ENCODE results near the gene PLEKHG7.

Gene PLEKHG7

DNA sequence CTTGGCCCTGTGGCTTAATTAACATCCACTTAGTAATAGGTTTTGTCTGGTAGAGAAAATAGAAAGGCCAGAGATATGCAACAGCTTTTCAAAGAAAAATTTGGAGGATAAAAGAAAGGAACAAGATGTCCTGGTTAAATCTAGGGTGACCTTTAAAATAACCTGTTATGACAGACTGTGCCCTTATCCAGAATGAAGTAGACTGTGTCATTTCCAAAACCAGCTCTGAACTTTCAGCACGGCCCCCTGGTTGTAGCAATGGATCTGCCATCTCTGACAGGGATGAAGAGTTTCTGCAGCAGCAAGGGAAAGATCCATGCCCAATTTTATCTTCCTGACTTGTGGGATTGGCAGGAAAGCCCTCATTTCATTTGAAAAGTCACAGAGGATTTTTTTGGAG is 5.1 kb downstream of the PLEKHG7 start:
- no peak for DNase-seq

DNA sequence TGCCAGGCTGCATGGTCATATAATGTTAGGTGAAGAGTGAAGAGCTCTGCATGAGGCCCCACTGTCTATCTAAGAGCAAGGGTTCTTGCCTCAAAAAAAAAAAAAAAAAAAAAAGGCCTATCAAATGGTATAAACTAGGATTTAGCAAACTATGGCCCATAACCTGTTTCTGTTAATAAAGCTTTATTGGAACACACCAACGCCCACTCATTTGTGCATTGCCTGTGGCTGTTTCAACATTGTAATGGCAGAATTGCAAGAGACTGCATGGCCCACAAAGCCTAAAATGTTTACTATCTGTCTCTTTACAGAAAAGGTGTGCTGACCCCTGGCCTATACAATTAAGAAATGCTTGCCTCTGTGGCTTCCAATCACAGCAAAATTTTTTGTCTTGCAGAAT is 12.8 kb downstream of the PLEKHG7 start:
- DNase-seq = no peak

DNA sequence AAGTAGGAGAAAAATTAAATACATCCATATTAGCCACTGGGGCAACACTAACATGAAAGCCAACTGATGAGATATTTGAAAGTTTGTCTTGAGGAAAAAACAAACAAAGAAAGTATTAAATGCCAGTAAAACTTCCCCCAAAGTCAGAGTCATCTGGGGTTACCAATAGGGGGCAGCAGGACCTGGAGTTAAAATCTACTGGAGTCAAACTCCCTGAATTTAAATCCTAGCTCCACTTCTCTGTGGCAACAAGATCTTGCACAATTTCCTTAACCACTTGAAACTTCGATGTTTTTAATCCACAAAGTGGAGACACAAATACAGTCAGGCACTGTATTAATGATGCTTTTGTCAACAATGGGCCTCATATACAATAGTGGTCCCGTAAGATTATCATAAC is 14.4 kb downstream of the PLEKHG7 start:
- DNase-seq = no peak

DNA sequence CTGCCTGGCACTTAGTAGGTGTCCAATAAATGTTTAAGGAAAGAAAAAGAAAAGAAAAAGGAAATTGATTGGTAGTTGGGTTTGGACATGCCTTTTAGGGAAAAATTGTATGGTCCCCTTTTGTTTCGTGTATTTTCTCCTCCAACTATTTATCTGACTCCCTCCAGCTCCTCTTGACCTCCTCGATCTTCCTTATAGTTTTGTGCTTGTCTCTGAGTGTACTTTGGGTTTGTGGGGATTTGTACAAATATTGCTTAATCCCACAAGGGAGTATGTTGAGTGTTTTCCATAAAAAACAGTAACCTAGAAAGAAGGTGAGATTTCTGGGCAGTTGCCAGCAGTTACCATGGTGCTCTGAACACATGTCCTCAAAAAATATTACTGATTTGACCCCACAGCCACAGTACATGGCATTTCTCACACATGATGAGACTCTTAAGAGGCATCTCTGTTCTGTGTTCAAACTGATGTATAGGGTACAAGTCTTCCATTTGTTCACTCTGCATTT is 15.7 kb downstream of the PLEKHG7 start:
- DNase-seq = no peak

DNA sequence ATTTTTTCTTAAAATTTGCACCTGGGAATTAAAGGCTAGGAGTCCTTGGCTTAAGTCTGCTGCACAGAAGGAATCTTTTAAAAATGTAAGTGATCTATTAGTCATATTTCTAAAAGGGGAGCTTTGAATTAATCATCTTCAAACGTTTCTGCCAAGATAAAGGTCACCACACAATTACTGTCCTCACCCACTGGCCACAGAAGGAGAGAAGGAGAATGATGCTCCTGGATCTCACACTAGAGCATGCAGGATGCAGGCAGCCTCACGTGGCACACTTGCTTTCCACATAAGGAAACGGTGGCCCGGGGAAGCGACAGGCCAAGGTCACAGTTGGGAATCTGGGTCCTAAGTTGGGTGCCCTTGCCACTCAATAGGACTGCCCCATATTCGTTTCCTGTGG is 16.9 kb downstream of the PLEKHG7 start:
- DNase-seq = no peak

DNA sequence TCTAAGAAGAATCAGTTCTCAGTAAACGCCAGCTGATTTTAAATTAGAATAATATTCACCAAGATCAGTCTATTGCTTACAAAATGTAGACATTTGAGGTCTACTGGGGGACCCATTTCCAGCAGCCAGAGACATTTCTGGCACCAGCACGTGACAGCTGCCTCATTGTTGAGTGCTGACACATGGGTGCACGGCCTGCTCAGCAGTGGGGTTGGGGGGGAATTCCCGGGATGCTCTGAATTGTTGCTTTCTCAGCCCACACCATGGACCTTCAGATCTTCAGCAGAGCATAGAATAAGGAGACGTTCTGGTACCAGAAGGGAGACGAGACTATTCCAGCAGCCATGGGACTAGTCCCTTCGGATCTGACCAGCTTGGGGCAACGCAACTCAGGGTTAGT is 18.3 kb downstream of the PLEKHG7 start:
- no peak for DNase-seq

DNA sequence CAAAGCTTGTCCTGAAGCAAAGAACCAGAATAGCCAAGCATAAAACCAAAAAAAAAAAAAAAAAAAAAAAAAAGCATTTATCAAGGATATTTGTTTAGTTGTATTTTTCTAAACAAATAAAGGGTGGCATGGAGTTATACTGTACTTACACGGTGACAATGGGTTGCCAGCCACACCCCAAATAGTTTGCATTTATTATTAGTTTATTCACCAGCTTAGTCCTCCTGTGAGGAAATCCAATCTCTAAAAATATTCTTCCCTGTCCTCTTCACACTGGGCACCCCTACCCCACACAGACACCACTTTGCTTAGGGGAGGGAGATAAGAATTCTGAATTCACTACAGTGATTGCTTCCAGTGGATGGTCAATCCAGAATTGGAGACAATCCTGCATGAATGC is 18.9 kb downstream of the PLEKHG7 start:
- no peak for DNase-seq

DNA sequence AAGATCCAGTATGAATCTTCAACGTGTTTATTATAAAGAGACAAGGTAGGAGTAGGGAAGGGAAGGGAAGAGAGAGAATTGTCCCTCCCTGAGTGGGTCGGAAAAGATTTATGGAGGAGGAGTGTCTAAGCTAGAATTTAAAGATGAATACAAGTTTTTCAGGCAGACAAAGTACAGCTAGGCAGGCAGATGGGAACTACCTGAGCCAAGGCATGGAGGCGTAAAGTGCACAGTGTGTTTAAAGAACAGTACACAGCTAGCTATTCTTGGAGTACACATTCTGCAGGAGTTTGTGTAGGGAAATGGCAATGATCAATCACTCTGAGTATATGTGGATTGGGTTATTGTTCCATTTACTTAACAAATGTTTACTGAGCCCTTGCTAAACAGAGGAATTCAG is 20.1 kb downstream of the PLEKHG7 start:
- no peak for DNase-seq

DNA sequence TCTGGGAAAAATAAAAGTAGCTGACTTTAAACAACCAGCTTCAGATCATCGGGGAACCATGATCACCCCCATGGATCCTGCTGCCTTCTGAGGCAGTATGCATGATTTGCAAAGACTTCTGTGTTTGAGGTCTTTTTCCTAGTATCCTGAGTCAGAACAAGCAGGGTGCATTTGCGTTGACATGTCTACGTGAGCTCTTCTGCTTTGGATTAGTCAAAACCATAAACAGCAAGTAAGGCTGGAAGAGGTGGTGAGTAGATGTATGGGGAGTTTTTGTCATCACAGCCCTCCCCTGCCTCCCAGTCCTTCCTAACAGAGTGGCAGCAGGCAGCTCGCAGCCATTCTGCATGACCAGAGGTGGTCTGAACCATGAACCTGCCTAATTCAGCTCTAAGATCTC is 24.1 kb downstream of the PLEKHG7 start:
- DNase-seq = no peak

DNA sequence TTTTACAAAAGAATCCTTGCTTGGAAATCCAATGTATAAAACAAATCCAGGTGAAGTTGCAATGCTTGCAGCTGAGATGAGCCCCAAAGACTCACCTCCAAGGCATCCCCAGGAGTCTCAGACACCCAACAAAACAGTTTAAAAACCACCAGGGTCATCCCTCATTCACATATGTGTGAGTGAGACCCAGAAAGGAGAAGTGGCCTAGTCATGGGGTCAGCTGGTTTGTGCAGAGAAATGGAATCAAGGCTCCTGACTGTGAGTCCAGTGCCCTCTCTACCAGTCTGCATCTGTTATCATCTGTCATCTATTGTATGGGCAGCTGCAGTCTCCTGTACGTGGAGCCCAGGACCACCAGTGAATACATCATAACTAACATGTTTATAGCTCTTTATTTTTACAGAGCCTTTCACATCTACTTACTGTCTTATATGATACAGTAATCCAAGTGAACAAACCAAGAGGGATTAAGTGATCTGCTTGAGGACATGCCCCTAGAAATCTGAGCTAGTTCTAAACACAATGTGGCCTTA is 27.1 kb downstream of the PLEKHG7 start:
- DNase-seq = no peak

DNA sequence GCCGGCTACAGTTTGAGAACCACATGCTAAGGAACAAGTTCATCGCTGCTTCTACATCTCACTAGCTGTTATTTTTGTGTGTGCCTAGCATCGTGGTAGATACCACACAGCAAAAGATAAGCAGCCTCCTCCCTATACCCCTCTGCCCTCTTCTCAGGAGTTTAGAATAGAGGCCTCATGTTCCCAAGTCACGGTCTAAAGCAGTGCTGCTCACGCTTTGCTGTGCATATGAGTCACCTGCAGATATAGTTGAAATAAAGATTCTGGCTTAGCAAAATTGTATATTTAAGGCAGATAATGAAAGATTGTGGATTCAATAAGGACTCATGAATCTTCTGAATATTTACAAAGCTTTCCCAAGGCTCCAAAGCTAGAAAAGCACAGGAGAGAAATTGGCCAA is 28.0 kb downstream of the PLEKHG7 start:
- DNase-seq = no peak

DNA sequence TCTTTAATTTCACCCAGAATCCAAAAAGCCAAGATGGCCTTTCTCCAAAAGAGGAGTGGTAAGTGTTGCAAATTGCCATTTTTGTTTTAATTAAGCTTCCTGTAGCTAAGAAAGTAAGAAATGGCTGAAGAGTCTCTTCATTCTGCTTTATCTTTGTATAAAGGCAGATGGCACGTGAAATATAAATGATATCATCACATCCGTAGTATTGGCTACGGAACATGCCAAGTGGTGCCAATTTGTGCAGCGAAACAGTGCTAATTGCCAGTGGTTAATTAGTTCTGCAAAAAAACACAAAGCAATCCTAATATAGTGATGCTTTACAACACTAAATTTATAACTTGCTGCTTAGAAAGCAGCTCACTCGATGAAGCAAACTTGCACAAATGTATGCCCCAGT is 29.4 kb downstream of the PLEKHG7 start:
- DNase-seq = no peak

DNA sequence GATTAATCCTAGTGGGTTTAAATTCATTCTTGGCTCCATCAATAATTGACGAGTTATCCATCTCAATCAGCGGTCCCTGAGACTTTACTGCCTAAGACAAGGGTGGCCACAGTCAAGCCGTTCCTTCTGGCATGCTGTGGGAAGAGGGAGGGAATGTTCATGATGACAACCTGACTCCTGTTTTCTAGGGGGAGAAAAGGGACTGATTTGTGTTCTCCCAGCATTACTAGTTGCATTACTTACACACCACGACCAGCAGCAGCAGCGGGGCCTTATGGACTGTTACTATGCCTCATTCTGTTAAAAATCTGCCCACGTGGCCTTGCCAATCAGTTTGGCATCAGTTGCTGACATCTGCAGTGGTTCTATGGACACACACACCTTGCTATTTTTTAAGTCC is 29.9 kb downstream of the PLEKHG7 start:
- DNase-seq = no peak

DNA sequence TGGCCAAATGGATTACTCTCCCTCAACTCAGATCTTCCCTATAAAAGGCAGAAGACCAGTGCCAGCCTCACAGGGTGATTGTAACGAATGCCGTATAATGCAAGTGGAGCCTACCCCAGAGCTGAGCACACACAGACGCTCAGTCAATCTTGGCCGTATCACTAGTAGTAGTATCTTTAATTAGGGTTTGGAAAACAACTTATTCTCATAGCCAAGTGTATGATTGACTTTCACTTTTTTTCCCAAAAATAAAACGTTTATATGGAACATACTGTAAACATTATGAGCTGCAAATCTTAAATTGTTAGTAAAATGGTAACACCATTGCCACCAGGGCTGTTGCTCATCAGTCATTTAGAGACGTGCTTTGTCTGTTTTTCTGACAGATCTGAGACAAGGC is 30.4 kb downstream of the PLEKHG7 start:
- no peak for DNase-seq

DNA sequence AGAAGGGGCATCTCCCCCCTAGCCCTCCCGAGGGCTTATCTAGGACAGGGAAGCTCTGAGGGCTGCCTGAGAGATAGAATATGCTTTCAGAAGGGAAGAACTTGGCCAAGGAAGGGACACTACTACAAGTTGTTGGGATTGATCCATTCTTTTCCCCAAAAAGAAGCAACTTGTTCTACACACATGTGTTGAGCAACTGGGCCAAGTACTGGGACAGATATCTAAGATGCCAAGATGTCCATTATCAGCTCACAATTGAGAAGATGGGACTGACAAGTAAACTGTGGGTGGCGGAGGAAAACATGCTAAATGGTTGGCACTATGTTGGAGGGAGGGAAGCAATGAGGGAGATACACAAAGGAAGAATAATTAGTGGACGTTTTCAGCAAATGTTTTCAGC is 30.9 kb downstream of the PLEKHG7 start:
- DNase-seq = no peak

DNA sequence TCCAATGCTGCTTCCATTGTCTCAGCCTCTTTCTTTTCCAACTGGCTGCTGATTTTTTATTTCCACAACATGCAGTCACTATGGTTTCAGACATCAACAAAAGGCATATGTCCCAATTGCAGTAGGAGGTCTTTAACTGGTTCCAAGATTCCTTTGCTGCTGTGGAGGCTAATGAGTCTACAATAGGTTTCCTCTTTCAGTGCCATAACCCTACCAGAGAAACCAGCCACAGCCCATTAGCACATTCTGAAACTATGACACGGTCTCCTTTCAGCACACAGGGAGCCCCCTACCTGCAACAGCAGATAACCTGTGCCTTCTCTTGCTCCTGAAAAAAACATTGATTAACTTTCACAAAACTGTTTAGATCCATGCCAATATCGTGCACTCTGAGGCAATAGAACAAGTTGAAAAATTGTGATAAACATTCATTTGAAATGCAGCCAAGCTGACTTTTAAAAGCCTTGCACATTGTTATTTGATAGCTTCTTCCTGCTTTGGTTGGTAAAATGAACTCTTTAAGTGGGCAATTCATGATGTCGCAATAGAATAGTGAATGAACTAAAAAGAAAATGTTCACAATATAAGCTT is 32.4 kb downstream of the PLEKHG7 start:
- peak; percentile 50 for DNase-seq

DNA sequence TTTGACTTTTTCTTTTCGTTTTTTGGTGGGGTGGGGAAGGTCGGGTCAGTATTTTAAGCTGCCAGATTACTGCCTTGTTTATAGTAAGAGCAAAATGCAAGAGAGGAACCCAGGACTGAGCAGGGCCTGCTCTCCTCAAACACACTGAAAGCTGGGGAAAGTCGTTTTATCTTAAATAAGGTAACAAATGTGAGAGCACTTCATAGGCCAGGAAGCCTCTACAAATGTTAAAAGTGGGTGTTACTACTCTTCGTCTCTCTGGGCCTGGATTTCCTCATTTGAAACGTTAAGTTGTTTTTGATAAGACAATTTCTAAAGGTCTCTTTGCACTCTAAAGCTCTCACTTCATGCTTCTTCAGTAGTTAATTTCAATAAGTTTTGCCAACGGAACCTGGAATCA is 33.8 kb downstream of the PLEKHG7 start:
- no peak for DNase-seq

DNA sequence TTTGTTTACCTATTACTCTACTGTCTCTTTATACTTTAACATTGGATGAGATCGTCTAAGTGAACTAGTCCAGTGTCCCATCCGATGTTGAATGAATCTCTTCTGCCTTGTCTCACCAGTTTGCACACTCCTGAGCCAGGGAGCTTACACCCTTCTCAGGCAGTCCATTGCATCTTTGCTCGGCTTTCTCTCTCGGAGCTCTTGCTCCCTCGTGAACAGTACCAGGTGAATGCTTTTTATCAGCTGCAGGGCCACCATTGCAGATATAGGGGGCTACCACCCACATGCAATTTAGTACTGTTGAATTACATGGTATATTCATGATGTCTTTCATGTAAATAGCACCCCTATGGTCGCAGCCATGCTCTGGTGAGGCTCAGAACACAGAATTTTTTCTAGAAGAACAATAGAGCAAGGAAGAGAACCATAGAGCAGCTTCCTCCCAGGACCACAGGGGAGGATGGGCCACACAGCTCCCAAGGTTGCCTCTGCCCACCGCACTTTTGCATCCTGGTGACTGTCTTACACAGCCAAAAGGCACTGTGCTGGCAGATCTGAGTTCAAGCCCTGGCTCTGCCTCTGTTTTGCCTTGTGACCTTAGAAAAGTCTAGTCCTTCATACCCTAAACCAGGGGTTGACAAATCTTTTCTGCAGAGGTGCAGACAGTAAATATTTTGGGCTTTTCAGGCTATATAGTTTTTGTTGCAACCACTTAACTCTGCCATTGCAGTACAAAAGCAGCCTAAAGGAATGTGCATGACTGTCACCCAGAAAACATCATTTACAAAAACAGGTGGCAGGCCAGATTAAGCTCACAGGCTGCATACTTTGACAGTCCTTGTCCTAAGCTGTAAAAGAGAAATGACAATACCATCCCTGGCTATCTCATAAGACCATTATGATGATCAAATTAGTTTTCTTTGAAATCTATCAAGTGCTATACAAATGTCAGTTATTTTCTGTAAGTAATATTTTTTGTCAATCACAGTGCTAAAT is 35.4 kb downstream of the PLEKHG7 start:
- DNase-seq = no peak

DNA sequence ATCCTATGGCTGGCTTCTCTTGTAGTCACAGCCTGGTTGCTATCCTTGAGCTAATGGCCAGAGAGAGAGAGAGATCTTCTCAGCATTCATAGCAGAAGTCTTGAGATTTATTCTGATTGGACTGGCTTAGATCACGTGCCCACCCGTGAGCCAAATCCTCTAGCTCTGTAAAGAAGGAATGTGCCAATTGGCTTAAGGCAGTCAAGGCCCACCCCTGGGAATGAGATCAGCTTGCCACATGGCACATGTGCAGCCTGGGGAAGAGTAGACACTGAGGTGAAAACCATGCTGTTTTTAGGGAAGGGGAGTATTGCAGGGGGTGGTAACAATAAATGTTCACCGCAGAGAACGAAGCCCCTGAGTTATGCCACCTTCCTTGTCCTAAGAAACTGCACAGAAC is 36.3 kb downstream of the PLEKHG7 start:
- peak; percentile 28 for DNase-seq

DNA sequence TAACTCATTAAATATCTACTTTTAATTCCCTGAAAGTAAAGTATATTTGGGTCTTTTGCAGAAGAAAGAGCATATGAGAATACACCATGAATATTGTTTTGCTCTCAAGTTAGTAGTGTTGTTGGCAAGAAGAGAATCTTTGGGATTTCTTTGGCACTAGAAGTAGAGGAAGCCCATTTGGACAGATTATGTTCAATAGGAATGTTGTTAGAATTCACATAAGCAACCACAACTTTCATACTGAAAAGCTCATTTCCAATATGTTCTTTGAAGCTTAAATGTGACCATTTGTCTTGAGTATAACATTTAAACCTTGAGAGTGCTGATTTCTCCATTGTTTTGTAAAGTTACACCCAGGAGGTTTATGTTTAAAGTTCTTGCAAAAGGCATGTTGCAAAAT is 37.6 kb downstream of the PLEKHG7 start:
- no peak for DNase-seq

DNA sequence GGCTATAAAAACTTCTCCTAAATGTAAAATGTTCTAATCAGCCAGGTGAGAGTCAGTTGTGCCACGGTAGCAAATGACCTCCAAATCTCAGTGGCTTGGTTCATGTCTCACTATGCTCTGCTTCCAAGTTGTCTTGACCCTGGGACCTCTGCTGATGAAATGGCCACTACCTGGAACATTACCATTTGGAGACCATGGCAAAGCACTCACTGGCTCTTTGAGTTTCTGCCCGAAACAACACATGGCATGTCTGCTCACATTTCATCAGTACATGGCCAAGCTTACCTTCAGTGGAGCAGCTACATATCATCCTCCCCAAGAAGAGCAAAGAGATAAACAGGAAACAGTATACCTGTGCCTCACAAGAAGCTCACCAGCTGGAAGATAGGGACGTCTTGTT is 40.2 kb downstream of the PLEKHG7 start:
- no peak for DNase-seq

DNA sequence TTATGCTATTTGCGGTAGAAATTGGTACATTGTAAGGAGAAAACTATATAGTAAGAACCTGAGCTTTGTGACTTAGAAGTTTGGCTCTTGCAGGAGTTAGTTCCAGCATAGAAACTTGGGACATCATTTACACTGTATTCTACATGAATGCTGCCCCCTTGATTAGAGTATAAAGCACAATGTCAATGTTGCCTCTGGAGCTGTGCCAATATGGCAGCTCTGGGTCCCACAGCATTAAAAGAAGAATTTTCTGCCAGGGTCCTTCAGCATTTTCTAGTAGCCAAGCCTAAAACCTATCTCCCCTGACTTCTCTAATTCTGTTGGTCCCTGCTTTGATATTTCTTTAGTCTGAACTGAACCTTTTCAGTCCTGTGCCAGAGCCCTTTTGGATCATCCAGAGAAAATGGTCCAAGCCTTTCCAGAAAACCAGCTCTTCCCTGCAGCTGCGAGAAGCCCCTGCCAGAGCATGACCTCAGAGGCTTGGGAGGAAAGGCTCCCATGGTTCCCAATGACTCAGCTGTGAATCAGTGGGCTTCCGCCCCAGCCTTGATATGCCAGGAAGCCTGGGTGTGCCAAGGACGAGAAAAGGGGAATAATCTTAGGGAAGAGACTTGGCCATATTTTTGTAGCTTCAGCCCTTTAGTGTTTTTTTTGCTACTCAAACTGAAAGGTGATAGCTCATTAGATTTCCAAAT is 43.2 kb downstream of the PLEKHG7 start:
- peak; percentile 93 for DNase-seq

DNA sequence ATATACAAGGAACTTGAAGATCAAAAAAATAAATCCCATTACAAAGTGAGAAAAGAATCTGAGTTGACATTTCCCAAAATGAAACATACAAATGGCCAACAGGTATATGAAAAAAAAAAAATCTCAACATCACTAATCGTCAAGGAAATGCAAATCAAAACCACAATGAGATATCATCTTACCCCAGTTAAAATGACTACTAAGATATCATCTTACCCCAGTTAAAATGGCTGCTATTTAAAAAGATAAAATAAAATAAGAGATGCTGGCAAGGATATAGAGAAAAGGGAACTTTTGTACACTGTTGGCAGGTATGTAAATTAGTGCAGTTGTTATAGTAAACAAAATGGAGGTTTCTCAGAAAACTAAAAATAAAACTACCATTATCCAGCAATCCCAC is 44.4 kb downstream of the PLEKHG7 start:
- DNase-seq = no peak

All from femur (tissue), 1 donor.